ENCODE data around the gene CEL.

Gene CEL

Small RNAs within 50 kb of the gene (small RNA-seq; reads per million reads assigned to genes)
- 0.98 reads per million, percentile 29 among the genes with 10 or more reads in this experiment for gene MIR6877

Measured in skeletal muscle satellite cell (primary cell).